Mammary epithelial cell (primary cell): ENCODE results near the gene NUDT22.

ENCODE experiments used
- EZH2 ChIP-seq: IDR thresholded peaks from 2 replicates; pipeline ENCODE4 v1.6.1; 2012; ENCODE audit warnings: low read length, inconsistent platforms, borderline replicate concordance
- TF ChIP-seq, protein P1 (sequence below), 2 donors: IDR thresholded peaks in 1 of 2; conservative IDR thresholded peaks in 1 of 2; 2 replicates each; pipeline ENCODE4 v1.5.1; 2011 to 2012; ENCODE audit warnings: inconsistent platforms in 2 of 2, low read length in 2 of 2, mild to moderate bottlenecking in 2 of 2, control low read depth in 1 of 2, low read depth in 1 of 2; ENCODE audit not compliant: insufficient read depth in 1 of 2; ENCODE audit errors: extremely low read depth in 1 of 2

DNA sequence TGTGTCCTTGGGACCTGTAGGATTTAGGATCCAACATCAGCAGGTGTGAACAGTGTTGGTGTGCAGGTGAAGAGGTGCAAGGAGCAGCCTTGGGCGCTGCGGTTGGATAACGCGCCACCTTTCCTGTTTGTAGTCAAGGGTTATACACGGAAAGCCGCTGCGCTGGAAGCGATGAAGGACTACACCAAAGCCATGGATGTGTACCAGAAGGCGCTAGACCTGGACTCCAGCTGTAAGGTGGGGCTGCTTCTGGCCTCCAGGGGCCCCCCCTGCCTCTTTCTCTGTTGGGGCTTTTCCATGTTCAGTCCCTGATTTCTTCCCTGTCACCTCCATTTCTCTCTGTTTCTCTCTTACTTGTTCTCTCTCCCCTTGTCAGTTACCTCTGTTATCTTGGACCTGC is 23.1 kb upstream of the NUDT22 start:
- TF ChIP-seq, protein P1, sequence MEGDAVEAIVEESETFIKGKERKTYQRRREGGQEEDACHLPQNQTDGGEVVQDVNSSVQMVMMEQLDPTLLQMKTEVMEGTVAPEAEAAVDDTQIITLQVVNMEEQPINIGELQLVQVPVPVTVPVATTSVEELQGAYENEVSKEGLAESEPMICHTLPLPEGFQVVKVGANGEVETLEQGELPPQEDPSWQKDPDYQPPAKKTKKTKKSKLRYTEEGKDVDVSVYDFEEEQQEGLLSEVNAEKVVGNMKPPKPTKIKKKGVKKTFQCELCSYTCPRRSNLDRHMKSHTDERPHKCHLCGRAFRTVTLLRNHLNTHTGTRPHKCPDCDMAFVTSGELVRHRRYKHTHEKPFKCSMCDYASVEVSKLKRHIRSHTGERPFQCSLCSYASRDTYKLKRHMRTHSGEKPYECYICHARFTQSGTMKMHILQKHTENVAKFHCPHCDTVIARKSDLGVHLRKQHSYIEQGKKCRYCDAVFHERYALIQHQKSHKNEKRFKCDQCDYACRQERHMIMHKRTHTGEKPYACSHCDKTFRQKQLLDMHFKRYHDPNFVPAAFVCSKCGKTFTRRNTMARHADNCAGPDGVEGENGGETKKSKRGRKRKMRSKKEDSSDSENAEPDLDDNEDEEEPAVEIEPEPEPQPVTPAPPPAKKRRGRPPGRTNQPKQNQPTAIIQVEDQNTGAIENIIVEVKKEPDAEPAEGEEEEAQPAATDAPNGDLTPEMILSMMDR (conservative IDR thresholded peaks at IDR 0.05 in 1 of 2, IDR thresholded peaks at IDR 0.05 in 1 of 2; ENCODE audit: extremely low read depth in 1 of 2, insufficient read depth in 1 of 2, low read depth in 1 of 2, low read length in 2 of 2): no peak
- TF ChIP-seq EZH2: no peak
